ENCODE measurements around the gene GINM1. TPM values are rescaled to one million over a fixed set of nuclear protein-coding genes. Genes with fewer than 3 reads are reported as not detected.

Gene GINM1
- total and polyA plus RNA-seq, 9 of the 15 experiments (the other 6 are each of a cell fraction or from before 2014, with no cell fraction given), result 5.0 to 19.3 (median 14.2) TPM

- TF ChIP-seq, protein P1, sequence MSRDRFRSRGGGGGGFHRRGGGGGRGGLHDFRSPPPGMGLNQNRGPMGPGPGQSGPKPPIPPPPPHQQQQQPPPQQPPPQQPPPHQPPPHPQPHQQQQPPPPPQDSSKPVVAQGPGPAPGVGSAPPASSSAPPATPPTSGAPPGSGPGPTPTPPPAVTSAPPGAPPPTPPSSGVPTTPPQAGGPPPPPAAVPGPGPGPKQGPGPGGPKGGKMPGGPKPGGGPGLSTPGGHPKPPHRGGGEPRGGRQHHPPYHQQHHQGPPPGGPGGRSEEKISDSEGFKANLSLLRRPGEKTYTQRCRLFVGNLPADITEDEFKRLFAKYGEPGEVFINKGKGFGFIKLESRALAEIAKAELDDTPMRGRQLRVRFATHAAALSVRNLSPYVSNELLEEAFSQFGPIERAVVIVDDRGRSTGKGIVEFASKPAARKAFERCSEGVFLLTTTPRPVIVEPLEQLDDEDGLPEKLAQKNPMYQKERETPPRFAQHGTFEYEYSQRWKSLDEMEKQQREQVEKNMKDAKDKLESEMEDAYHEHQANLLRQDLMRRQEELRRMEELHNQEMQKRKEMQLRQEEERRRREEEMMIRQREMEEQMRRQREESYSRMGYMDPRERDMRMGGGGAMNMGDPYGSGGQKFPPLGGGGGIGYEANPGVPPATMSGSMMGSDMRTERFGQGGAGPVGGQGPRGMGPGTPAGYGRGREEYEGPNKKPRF (IDR thresholded peaks at IDR 0.05; ENCODE audit: low read depth, low read length), result no peak
- TF ChIP-seq MCM3 (IDR thresholded peaks at IDR 0.05), result no peak
- no peak for TF ChIP-seq BACH1 (tag; IDR thresholded peaks at IDR 0.05)
- TF ChIP-seq ZNF239 (CRISPR knock-in tag; IDR thresholded peaks at IDR 0.05), result no peak
- TF ChIP-seq BRF2 (IDR thresholded peaks at IDR 0.05; ENCODE audit: borderline replicate concordance, insufficient read depth, insufficient read length), result no peak
- TF ChIP-seq ZNF57 (CRISPR knock-in tag; IDR thresholded peaks at IDR 0.05), result peak; percentile 72; the same call in 1 of the 2 replicates
- TF ChIP-seq CHD4 (IDR thresholded peaks at IDR 0.05; ENCODE audit: insufficient read depth, insufficient replicate concordance, low read depth, low read length, poor library complexity, severe bottlenecking), result no peak
- TF ChIP-seq, protein P2, sequence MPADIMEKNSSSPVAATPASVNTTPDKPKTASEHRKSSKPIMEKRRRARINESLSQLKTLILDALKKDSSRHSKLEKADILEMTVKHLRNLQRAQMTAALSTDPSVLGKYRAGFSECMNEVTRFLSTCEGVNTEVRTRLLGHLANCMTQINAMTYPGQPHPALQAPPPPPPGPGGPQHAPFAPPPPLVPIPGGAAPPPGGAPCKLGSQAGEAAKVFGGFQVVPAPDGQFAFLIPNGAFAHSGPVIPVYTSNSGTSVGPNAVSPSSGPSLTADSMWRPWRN (IDR thresholded peaks at IDR 0.05; ENCODE audit: low read depth), result no peak
- no peak for TF ChIP-seq HNRNPH1 (optimal IDR thresholded peaks at IDR 0.05; ENCODE audit: low read depth, low read length)
- TF ChIP-seq CREM (IDR thresholded peaks at IDR 0.05; ENCODE audit: low read depth), result no peak; the same call in none of the 2 replicates
- TF ChIP-seq ZNF407 (IDR thresholded peaks at IDR 0.05; ENCODE audit: low read depth), result no peak
- TF ChIP-seq, protein P3, sequence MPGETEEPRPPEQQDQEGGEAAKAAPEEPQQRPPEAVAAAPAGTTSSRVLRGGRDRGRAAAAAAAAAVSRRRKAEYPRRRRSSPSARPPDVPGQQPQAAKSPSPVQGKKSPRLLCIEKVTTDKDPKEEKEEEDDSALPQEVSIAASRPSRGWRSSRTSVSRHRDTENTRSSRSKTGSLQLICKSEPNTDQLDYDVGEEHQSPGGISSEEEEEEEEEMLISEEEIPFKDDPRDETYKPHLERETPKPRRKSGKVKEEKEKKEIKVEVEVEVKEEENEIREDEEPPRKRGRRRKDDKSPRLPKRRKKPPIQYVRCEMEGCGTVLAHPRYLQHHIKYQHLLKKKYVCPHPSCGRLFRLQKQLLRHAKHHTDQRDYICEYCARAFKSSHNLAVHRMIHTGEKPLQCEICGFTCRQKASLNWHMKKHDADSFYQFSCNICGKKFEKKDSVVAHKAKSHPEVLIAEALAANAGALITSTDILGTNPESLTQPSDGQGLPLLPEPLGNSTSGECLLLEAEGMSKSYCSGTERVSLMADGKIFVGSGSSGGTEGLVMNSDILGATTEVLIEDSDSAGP (CRISPR knock-in tag; IDR thresholded peaks at IDR 0.05), result no peak
These were observed 427 bp downstream of the GINM1 start (continued) for GRCh38 chr6:149566410-149567193.

All from K562 (cell line).